ENCODE data around the gene RHOT2.
A peak's percentile ranks its signal among the peaks of the same experiment; 100 is the strongest.

The RHOT2 gene

DNA sequence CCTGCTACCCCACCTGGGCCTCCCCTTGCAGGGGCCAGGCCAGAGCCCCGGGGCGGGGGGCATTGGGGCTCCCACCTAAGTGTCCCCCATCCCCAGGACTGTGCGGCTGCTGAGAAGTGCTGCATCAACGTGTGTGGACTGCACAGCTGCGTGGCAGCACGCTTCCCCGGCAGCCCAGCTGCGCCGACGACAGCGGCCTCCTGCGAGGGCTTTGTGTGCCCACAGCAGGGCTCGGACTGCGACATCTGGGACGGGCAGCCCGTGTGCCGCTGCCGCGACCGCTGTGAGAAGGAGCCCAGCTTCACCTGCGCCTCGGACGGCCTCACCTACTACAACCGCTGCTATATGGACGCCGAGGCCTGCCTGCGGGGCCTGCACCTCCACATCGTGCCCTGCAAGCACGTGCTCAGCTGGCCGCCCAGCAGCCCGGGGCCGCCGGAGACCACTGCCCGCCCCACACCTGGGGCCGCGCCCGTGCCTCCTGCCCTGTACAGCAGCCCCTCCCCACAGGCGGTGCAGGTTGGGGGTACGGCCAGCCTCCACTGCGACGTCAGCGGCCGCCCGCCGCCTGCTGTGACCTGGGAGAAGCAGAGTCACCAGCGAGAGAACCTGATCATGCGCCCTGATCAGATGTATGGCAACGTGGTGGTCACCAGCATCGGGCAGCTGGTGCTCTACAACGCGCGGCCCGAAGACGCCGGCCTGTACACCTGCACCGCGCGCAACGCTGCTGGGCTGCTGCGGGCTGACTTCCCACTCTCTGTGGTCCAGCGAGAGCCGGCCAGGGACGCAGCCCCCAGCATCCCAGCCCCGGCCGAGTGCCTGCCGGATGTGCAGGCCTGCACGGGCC, 35.2 kb upstream of the RHOT2 start:
- DNase-seq = no peak

- DNase-seq = no peak
Observed at GRCh38 chr16:633336-634050, 34.4 kb upstream of the RHOT2 start.

DNA sequence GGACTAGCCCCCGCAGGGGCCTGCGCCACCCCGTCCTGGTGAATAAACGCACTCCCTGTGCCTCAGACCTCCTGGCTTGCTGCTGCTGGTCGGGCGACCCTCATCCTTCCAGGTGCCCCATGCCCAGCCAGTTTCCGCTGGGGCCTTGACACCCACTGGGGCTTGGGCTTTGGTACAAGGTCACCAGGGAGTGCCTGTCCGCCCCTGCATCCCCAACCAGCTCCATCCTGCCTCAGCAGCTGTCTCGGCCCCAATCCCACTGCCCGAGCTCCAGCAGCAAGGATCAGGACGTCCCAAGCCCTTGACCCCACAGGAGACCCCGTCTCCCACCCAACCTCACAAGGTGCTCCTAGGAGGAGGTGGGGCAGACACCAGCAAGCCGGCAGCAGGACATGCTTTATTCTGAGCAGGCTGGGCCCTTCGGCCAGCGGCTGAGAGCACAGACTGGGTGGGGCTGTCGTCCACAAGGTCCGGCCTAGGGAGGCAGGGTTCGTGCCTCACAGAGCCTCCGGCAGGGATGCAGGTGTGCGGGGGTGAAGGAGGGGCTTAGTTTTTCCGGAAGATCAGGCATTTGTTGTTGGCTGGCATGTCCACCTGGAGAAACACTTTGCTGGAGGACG, 33.8 kb upstream of the RHOT2 start:
- DNase-seq = no peak

GRCh38 chr16:634996-635395, 32.9 kb upstream of the RHOT2 start:
- no peak for DNase-seq

- no peak for DNase-seq
Observed at GRCh38 chr16:635573-636205, 32.2 kb upstream of the RHOT2 start.

- peak; percentile 94 for DNase-seq
Observed at GRCh38 chr16:636206-637080, 31.5 kb upstream of the RHOT2 start, which contains the start of gene METTL26. Gene METTL26 (minus strand): TSS chr16:636305. CDS start chr16:636290, 15 bp downstream.

GRCh38 chr16:637081-638018, 30.6 kb upstream of the RHOT2 start:
- peak; percentile 83 for DNase-seq

GRCh38 chr16:638034-638543, 29.8 kb upstream of the RHOT2 start:
- no peak for DNase-seq

- DNase-seq = no peak
Observed at GRCh38 chr16:638836-639235, 29.1 kb upstream of the RHOT2 start.

DNA sequence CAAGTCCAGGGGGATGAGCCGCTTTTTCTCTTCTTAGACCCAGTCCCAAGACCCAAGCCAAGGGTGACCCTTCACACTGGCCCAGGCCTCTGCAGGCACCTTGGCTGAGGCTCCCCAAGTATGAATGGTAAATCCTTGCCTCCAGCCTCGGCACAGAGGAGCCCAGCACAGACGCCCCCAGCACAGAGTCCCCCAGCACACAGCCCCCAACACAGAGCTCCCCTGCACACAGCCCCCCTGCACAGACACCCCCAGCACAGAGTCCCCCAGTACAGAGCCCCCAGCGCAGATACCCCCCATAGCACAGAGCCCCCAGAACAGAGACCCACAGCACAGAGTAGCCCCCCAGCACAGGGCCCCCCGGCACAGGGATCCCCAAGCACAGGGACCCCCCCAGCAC, 27.3 kb upstream of the RHOT2 start:
- DNase-seq = no peak

DNA sequence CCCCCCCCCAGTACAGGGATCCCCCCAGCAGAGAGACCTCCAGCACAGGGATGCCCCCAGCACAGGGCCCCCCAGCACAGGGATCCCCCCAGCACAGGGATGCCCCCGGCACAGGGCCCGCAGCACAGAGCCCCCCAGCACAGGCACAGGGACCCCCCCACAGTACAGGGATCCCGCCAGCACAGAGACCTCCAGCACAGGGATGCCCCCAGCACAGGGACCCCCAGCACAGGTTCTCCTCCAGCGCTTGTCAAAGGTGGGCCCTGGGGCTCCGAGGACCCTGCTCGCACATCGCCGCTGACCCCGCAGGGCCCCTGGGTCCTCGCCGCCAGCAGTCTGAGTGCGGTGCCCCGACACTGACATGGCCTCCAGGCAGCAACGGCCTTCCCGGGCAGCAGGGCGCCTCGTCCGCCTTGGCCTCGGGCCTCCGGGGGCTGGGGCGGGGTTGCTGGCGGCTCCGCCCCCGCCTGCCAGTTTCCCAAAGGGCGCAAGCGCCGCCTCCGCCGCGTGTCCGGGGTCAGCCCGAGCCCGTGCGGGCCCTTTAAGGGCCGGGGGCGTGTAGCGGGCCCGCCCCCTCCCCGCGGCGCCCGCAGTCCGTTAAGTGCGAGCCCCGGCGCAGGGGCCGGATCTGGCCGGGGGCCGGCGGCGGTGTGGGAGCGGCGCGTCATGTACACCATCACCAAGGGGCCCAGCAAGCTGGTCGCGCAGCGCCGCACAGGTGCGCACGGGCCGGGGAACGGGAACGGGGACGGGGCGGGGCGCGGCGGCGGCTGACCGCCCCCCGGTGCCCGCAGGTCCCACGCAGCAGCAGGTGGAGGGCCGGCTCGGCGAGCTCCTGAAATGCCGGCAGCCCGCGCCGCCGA, 26.4 kb upstream of the RHOT2 start, which contains the start of gene MCRIP2:
Gene MCRIP2, plus strand, starts transcription at position 503 of the 863 bp plus-strand sequence. Its CDS starts 164 bp downstream, at position 667.
- DNase-seq = peak; percentile 69

DNA sequence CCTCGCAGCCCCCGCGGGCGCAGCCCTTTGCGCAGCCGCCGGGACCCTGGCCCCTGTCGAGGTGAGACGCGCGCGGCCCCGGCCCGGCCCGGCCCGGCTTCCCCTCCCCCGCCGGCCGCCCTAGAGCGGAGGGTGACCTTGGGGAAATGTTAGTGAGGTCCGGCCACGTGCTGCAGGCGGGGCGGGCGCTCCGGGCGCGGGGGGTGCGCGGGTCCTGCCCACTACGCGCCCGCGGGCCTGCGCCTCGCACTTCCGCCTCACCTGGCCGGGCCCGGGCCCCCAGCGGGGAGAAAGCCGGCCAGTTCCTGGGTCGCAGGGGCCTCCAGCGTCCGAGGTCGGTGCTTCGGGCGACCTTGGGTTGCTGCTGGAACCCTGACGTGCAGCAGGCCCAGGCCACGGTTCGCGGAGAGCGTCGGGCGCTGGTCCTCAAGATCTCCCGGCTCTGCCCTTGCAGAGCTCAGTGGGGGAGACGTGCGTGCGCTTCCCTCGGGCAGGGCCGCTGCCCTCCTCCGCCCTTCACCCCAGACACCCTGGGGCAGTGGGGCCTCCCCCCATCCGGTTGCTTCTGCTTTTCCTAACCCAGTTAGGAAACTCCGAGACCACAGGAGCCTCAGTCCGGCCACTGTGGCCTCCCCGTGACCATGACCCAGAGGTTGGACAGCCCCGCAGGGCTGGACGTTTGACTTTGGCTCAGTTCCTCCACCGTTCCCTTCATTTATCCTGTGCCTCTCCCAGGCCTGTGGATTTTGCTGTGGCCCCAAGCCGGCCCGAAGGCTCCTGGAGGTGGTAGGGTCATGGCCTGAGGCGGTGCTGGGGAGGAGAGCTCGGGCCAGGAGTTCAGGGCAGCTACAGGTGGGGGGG, 25.5 kb upstream of the RHOT2 start:
- DNase-seq = no peak

DNA sequence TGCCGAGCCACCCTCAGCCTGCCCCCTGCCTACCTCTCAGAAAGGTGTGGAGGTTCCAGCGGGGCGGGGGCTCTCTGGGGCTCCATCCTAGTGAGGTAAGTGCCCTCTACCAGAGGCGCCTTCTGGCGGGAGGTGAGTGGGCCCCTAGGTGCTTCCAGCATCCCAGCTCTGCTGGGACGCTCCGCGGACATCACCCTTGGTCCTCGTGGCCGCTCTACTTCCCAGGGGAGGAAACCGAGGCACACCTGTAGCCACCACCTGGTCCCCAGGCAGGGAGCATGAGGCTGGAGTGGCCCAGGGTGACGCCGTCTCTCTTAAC, 24.9 kb upstream of the RHOT2 start:
- no peak for DNase-seq

DNA sequence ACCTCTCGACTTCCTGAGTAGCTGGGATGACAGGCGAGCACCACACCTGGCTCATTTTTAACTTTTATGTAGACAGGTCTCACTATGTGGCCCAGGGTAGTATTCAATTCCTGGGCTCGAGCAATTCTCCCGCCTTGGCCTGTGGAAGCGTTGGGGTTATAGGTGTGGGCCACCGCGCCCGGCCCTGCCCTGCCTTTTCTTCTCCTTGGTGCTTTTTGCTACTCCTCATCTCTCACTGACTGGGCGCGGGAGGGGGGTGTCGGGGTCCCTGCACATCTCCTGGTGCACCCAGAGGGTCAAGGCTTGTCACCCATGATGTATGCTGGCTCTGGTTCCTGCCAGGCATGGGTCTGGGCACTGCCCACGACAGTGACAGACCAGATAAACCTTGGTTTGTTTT, 23.4 kb upstream of the RHOT2 start:
- no peak for DNase-seq

DNA sequence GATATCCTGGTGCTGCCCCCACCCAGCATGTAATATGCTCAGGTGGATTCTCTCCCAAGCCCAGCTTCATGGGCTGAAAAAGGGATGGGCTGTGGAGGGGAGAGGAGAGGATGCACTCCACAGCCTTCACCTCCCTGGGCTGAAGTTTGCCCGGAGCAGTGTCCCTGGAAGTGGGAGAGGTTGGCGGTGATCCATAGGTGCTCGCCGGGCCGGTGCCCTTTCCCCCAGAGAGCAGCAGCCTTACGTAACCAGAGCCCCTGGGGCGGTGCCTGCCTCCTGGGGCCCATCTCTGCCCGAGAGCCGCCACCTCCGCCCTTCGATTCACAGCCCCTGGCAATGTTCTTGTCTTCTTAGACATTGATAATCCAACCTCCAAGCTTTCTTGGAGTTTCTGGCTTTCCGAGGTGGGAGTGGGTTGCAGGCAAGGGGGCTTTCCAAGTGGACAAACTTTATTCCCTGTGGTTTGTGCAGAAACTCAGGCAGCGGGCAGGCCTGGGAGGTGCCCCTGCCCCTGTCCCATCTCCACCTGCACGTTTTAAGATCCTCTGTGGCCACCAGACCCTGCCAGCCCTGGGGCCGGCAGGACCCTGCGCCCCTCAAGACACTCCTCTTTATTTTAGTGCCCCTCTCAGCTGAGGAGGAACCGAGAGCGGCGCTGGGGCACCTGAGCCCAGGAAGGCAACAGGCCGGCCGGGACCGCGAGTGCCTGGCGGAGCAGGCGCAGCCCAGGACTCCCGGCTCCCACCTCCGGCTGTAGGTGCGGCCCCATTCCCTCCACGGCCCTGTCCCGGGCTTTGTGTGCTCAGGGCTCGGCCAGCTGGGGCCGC, 21.9 kb upstream of the RHOT2 start:
- DNase-seq = no peak

- no peak for DNase-seq
Observed at GRCh38 chr16:646679-647172, 21.2 kb upstream of the RHOT2 start.

DNA sequence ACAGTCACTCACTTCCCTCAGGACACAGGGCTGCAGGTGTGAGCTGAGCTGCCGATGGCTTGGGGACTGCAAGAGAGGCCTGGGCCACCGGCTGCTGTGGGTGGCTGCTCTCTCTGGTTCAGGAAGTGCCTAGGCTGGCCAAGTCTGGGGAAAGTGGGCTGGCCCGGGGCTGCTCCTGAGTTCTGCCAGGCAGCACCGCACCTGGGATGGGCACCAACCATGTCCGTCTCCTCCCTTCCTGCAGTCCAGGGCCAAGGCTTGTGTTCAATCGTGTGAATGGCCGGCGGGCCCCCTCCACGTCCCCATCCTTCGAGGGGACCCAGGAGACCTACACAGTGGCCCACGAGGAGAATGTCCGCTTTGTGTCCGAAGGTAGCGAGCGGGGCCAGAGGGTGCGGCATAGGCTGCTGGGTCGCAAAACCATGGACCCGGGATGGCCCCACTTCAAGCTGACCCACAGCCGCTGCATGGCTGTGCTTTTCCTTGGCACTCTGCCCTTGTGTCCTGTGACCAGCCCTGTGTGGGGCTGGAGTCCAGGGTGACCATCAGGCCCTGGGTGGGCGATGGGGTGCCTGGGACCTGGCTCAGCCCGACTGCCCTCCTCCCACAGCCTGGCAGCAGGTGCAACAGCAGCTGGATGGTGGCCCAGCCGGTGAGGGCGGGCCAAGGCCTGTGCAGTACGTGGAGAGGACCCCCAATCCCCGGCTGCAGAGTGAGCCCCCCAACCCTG, 20.6 kb upstream of the RHOT2 start:
- no peak for DNase-seq

Data from NCI-H2171 (cell line).